ENCODE measurements around the gene LGALS8.

Gene LGALS8

DNA sequence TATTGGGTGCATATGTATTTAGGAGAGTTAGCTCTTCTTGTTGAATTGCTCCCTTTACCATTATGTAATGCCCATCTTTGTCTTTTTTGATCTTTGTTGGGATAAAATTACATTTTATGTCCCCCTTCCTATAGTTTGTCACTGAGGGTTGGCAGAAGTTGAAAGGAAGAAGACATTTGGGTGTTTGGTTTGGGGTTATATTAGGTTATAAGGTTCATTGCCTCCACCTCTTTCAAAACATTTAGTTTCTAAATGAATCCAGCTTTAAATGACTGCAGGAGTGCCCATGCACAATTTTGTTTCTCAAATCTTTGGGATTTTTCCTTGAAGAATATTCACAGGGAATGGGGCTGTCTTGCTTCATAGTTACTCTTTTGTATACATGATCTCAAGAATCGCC, 14.6 kb upstream of the LGALS8 start:
- no peak for DNase-seq (ENCODE audit: low read depth in 1 of 2, low spot score in 1 of 2)

DNA sequence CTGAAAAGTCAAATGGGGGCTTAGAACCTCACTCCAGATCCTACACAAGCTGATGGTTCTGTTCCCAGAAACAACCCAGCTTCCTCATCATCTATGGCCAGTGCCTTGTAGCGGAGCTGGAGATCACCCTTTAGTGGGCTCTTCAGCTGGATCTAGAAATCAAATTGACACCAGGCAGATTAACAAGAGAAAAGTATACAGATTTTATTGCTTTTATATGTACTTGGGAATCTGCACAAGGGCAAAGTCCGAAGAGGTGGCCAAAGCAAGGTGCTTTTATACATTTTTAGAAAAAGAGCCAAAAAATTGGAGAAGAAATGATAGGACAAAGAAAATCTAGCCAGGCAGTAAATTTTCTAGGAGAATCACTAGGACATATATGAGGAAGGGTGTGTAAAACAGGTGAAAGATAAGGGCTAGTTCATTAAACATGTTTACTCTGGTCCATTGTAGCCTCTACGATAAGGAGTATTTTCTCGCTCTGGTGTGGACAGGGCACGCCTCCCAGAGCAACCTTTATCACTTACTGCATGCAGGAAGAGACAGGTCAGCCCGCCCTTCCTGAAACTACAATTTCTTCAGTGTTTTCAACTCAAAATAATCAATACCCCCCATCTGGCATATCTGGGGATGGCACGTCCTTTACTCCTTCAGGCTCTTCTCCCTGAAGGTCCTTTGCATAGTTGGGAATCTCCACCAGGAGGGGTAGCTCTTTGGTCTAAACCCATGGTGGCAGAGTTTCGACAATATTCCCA, 14.0 kb upstream of the LGALS8 start:
- DNase-seq (ENCODE audit: low read depth in 1 of 2, low spot score in 1 of 2), result no peak

DNA sequence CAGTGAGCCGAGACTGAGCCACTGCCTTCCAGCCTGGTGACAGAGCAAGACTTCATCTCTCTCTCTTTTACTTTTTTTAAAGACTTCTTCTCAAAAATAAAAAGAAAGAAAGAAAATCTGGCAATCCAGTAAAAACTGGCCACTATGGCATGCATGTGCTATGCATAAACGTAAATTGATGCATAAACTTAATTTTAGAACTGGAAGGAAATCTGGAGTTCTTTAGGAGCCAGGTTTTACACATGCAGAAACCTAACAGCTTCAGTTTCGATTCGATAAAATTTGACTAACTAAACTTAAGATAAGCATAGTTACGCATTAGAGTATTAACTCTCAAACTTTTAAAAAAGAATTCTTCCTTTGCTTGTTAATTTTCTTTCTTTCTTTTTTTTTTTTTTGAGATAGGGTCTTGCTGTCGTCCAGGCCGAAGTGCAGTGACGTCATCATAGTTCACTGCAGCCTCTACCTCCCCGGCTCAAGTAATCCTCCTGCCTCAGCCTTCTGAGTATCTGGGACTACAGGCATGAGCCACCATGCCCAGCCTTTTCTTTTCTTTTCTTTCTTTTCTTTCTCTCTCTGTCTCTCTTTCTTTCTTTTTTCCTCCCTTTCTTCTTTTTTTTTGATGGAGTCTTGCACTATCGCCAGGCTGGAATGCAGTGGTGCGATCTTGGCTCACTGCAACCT, 11.9 kb upstream of the LGALS8 start:
- no peak for DNase-seq (ENCODE audit: low read depth in 1 of 2, low spot score in 1 of 2)

DNA sequence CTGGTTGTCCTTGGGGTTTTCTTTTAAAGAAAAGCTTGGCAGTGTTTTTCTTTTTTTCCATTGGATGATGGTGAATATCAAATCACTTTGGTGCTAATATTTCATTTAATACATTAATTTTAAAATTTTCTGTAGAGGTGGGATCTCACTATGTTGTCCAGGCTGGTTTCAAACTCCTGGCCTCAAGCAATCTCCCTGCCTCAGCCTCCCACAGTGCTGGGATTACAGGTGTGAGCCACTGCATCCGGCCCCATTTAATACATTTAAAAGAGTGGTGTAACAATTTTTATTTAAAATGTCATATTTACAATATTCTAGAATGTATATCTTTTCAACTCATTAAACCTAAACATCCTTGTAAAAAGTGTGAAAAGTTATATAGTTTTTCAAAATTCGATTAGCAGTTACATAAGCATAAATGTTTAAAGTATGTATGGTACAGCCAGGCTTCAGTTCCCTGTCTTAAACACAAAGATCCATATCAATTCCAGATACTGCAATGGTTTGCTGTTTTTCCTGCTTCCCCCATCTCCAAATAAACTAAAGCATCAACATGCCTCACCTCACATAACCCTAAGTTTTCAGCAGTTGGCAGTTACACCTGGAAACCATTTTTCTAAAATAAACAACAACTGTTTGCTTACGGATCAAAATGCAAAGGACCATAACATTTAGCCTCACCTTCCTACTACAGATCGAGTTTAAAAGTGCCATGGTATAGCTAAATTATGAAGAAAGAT, 8.9 kb upstream of the LGALS8 start:
- DNase-seq (ENCODE audit: low read depth in 1 of 2, low spot score in 1 of 2), result no peak

DNA sequence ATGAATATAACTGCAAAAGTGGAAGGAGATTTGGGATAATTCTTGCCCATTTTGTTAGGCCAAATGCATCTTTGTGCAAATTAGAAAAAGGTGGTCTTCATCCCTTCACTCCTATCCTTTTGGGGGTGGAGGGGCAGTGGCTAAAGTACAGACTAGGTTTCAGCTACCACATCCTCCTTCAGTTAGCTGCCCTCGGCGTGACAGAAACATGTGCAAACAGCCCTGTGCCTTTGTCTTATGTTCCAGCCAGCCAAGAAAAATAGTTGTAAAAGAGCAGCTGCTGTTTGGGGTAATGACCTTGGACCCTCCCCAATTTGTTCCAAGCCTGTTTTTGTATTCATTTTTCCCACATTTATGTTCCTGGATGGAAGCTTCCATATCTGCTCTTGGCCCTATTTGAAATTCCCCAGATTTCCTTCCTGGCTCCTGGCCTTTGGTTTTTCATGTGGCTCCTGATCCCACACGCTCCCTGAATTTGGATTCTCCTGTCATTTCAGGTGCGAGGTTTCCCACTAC, 8.3 kb upstream of the LGALS8 start:
- no peak for DNase-seq (ENCODE audit: low read depth in 1 of 2, low spot score in 1 of 2)

DNA sequence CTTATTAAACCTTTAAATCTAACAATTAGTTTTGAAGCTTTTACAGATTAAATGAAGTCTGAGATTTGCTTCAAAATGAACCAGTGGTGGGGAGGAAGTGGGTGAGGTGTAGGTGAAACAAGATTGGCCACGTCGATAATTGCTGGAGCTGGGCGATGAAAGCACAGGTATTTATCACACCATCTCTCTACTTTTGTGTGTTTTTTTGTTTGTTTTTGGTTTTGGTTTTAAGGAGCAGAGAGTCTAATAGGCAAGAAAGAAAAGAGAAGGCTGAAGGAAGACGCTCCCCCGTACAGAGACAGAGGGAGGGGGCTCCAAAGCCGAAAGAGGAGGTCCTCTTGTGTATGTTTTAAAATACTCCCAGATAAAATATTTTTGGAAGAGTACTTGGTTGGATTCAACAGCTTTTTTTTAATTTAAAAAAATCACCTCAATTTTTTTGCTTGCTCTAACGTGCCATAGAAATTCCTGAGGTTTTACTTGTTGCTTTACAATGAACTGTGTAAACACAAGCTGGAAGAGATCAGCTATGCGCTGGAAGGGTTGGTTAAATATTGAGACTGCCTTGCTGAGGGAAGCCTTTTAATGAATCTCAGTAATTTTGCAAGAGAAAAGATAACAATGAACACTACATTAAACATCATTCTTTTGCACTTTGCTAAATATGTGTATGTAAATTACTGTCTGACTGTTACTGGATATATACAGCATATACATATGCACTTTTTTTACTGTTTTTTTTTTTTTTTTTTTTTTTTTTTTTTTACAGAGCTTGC, 6.7 kb upstream of the LGALS8 start:
- no peak for DNase-seq (ENCODE audit: low read depth in 1 of 2, low spot score in 1 of 2)

DNA sequence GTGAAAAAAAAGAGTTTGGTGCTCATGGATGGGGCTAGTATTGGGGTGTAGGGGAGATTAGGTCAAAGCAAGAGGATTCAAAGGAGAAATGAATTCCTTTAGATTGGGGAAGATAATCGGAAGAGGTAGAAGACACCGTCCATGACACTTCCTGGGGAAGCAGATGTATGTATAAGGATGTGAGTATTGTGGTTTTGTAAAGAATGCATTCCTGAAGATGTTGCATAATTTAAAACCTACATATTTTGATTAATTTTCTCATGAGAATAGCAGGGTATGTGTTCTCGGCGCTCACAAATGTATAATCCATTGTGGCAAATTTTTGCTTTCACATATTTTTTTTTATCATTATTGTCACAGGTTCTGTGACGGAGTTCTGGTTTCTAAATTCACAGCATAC, 5.5 kb upstream of the LGALS8 start:
- no peak for DNase-seq (ENCODE audit: low read depth in 1 of 2, low spot score in 1 of 2)

DNA sequence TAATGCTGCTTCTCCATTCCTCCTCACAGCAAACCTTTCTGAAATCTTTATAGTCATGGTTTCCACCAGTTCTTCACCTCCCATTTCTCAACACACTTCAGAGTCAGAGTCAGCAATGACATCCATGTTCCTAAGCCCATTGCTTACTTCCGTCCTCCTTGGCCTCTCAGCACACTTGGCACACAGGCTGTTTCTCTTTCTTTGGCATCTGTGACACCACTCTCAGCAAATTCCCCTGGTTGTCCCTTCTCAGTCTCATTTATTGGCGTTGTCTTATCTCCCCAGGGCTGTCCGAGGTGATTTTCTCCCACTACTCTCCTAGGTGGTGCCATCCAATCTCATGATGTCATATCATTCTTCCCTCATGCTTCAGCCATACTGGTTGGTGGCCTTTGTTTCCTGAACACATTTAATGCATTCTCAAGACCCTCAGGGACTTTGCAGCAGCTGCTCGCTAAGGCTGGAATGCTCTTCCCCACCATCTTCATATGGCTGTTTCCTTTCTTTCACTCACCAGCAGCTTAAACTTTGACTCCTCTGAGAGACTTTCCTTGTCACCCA, 3.3 kb upstream of the LGALS8 start:
- no peak for DNase-seq (ENCODE audit: low read depth in 1 of 2, low spot score in 1 of 2)

DNA sequence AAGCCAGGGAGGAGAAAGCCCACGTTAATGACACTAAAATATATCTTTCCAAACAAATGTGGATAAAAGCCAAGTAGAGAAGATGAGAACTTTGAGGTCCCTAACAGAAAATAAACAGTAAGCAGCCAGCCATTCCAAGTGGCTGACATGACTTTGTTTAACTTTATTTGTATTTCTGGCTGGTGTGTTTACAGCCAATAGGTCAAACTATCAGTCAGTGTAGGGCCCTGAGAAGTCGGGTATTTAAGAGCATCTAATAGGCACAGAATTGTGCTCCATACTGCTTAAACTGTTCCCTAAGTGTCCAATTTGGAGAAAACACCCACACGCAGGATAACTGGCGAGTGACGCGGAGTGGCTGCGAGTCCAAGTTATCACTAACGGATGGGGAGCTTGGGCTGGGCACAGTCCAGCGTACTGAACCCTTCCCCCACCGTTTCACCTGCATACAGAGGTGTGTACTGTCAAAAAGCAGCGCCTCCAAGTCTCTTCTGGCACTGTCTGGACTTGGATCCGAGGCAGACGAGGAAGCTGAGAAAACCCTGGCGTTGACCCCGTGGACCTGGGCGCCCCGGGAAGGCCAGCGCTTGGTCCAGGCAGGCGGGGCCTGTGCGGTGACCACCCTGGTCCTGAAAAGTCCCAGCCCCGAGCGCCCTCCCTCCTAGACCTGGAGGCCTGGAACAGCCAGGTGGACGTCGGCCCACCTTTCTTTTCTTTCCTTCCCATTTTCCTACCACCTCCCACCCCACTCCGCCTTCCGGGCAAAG, 662 bp upstream of the LGALS8 start:
- DNase-seq (ENCODE audit: low read depth in 1 of 2, low spot score in 1 of 2), result no peak

DNA sequence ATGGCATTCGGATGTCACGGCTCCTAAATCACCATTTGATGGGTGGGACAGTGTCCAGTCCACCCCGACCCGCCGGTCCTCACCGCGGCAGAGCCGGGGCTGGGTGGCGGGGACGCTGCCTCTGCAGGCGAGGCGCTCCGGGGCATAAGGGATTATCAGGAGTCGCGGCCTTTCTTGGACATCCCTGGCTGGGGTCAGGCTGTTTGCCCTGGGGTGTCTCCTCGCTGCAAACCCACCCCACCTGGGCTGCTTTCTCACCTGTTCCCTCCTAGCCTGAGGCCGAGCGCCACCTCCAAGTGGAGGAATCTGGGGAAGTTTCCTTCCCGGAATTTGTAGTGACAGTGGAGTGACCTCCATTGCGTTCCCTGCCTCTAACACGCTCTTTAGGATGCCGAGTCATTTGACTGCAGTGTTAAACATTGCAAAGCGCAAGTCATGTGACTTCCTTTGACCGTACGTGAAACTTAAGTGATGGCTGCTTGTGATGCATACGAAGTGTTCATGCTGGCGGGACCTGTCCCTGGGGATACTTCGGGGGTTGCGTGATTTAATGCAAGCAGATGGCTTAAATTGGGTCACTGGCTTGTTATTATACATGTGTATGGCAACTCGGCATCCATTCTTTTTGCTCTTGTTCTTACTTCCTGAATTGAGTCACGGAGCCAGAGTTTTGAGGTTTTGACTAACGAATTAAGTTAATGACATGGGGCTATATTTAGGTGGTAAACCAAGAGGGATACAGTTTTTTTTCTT, 536 bp downstream of the LGALS8 start:
- DNase-seq (ENCODE audit: low read depth in 1 of 2, low spot score in 1 of 2), result peak; percentile 13 to 42

DNA sequence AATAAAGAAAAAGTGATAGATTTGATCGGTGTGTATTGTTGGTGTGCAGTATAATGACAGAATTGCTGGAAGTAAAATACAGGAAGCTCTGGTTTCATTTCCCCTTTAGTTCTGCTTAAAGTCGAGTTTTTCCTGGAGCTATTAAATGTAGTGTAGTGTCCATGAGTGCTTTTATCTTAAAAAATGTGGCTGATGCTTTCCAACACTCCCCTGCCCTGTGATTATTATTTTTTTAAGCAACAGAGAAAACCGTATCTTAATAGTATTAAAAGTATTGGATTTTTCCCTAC, 1.1 kb downstream of the LGALS8 start:
- DNase-seq (ENCODE audit: low read depth in 1 of 2, low spot score in 1 of 2), result no peak

DNA sequence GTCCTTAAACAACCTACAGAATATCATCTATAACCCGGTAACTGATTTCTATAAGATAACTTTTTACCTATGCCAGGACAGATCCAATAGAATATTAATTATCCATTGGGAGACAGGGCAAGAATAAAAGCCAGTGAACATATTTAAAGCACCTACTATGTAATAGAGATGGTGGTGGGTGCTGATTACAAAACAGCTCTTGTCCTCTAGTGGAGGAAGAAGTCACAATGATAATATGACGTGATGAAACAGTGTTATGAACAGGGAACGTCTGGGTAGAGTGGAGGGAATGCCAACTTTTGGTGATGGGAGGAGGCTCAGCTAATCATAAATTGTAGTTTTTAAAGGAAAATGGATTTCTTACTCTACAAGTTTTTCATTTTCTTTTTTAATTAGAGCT, 2.3 kb downstream of the LGALS8 start:
- no peak for DNase-seq (ENCODE audit: low read depth in 1 of 2, low spot score in 1 of 2)

DNA sequence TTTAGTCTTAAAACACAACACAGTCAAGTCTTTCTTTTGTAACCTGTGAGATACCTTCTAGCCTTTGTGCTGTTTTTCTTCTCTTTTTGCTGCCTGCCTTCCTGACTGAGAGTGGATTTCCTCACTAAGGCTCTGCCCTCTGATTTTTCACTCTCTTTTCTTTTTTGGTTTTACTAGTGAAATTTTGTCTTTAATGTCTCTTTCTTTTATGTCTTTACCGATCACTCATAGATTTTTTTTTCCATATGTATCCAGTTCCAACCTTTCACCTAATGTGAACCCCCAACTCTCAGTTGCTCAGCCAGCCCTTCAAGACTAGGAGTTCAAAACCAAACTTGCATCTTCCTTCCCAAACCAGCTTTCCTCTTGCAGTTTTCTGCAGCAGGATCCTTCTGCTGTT, 6.5 kb downstream of the LGALS8 start:
- DNase-seq (ENCODE audit: low read depth in 1 of 2, low spot score in 1 of 2), result no peak

DNA sequence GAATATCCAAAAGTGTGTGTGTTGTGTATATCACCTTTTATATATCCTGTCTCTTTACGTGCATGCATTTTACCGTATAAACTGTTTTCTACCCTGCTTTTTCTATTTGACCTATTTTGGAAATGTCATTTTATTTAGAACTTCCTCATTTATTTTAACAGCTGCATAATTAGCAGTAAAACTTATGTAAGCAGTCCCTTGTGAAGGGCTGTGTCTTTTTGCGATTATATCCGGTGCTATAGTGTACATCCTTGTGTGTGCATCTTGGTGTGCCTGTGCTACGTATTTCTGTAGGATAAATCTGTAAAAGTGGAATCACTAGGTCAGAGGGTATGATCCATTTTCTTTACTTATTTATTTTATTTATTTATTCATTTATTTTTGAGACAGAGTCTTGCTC, 7.2 kb downstream of the LGALS8 start:
- DNase-seq (ENCODE audit: low read depth in 1 of 2, low spot score in 1 of 2), result no peak

DNA sequence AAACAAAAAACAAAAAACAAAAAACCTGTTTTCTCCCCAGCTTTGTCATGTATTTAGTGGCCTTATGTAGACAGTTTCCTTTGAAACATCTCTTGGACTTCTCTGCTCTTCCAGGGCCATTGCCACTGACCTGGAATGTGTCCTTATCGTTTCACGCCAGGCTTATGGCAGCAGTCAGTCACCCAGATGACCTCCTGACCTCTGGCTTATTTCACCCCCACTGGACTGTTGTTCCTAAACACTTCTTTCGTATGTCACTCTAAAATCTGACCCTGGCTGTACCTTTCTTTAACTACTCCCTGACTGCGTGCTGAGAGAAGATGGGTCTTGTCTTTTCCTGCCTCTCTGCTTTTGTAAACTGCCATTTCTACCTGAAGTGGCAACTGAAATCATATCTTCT, 9.1 kb downstream of the LGALS8 start:
- DNase-seq (ENCODE audit: low read depth in 1 of 2, low spot score in 1 of 2), result no peak

DNA sequence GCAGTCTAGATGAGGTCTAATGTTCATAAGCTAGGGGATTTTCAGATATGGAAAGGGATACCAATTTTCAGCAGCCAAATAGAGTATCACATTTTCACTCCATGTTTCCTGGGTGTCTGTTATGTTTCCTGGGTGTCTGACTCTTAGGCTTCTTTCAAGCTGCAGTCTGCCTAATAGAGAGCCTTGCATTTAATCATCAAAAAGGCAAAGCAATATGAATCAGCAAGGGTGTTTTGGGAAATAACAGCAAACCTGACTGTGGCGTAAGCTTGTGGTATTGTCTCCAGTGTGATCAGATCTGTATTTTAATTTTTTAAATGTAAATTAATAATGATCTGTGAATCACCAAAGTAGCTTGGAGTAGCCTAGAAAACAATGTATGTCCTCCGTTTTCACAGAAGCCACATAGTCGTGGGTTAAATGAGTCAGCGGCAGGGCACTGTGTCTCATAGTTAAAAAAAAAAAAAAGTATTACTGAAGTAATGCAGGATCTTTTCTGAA, 10.4 kb downstream of the LGALS8 start:
- peak in 1 of 2 donors; percentile 19 for DNase-seq (ENCODE audit: low read depth in 1 of 2, low spot score in 1 of 2)

DNA sequence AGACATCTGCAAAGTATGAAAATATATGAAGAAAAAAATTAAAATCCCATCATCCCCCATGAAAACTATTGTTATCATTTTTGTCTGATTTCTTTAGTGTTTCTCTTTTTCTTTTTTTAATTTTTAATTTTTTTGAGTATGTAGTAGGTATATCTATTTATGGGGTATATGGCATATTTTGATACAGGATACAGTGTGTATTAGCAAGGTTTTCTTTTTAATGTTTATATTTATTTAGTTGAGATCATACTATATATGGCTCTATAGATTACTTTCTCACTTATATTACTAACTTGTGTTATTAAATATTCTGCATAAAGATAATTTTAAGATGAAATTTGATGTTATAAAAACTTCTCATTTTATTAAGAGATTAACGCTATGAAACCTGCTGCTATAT, 11.4 kb downstream of the LGALS8 start:
- DNase-seq (ENCODE audit: low read depth in 1 of 2, low spot score in 1 of 2), result no peak

DNA sequence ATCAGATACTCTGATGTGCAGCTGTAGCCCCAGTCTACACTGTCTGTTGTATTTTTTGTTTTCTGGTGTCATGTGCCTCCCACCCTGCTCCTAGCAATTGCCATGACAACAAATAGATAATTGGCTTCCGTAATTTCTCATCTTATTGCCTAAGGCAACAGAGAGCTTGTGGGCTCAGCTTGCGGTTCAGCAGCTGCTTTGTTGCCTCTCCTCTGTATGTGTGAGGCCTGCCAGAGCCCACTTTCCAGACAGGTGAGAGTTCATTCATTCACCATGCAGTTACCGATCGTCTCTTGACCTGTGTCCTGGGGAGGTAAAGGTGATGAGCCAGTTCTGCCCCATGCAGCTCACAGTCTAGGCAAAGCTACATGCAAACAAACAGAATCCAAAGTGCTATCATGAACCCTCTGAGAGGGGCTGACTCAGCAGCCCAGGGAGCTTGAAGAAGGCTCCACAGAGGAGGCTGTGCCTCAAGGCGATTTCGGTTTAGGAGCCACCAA, 11.9 kb downstream of the LGALS8 start:
- no peak for DNase-seq (ENCODE audit: low read depth in 1 of 2, low spot score in 1 of 2)

DNA sequence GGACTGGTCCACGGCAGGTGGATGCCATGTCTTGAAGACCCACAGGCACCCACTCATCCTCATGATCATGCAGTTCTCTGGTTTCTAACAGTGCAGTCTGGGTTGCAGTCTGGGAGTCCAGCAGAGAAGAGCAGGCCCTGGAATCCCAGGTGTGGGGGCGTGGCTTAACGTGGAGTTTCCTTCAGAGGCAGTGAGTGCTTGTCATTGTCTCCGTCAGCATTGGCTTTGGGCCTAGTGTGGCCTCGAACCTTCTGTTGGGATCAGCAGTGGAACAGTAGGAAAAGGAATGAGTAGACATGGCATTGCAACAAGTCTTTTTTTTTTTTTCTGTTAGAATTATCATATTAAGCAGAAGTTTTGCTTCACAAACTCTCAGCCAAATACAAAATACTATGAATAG, 12.8 kb downstream of the LGALS8 start:
- no peak for DNase-seq (ENCODE audit: low read depth in 1 of 2, low spot score in 1 of 2)

All from activated T-helper 1 cell treated with anti-CD3 and anti-CD28 coated beads, Interleukin-2, amount 50 U/mL, for 16 hours (primary cell).